Hepatocyte (in vitro differentiated cells): ENCODE measurements around the gene MOB2.

Experiments
- CTCF ChIP-seq: fragments of 200-600 bp; sonication (generic); IDR thresholded peaks from 2 replicates; pipeline ENCODE4 v1.5.1; 2016; ENCODE audit warnings: antibody characterized with exemption, mild to moderate bottlenecking; ENCODE audit not compliant: poor library complexity
- EZH2 ChIP-seq: fragments of 200-600 bp; sonication (generic); IDR thresholded peaks from 2 replicates; pipeline ENCODE4 v1.6.1; 2016; ENCODE audit warnings: antibody characterized with exemption, mild to moderate bottlenecking, borderline replicate concordance
- EZH2phosphoT487 ChIP-seq: fragments of 200-600 bp; sonication (generic); IDR thresholded peaks from one replicate; pipeline ENCODE4 v1.6.1; 2018; ENCODE audit warnings: antibody characterized with exemption, mild to moderate bottlenecking, low read depth, moderate library complexity; ENCODE audit not compliant: unreplicated experiment, severe bottlenecking

GRCh38 chr11:1456176-1456575, 30.4 kb downstream of the MOB2 start:
- TF ChIP-seq CTCF (no peak), EZH2 (no peak), EZH2phosphoT487 (no peak)
